Gastrocnemius medialis (tissue), 4 donors: Measurements from ENCODE around the gene ZNF592.

Experiments
- CTCF ChIP-seq, 5 experiments: fragments of 450-650 bp in 3 of 5; fragments of 200-600 bp in 2 of 5; sonication (generic) in 2 of 5; IDR thresholded peaks in 4 of 5; conservative IDR thresholded peaks in 1 of 5; 1 replicate in 4 of 5; 2 replicates in 1 of 5; pipeline ENCODE4 v1.5.1; 2016 to 2019; ENCODE audit warnings: antibody characterized with exemption in 5 of 5, mild to moderate bottlenecking in 3 of 5, moderate library complexity in 3 of 5
- POLR2A ChIP-seq, 2 donors: fragments of 450-650 bp; IDR thresholded peaks; one replicate each; pipeline ENCODE4 v1.6.1; 2017; ENCODE audit warnings: antibody characterized with exemption in 2 of 2, mild to moderate bottlenecking in 2 of 2, moderate library complexity in 2 of 2

GRCh38 chr15:84842781-84843180, 94.4 kb downstream of the ZNF592 start:
- no peak for TF ChIP-seq CTCF (IDR thresholded peaks at IDR 0.05 in 4 of 5, conservative IDR thresholded peaks at IDR 0.05 in 1 of 5)
- no peak for TF ChIP-seq POLR2A (IDR thresholded peaks at IDR 0.05)
